Panc1 (cell line): Measurements from ENCODE around the gene ATP11A. TPM values are rescaled to one million over a fixed set of nuclear protein-coding genes. Genes with fewer than 3 reads are reported as not detected.

ENCODE experiments used
- ATAC-seq: fragments of 200-7000 bp; cut with Tn5 transposase; 2 replicates; pipeline ENCODE4 v1.9.1; 2020; ENCODE audit warnings: mild to moderate bottlenecking, moderate library complexity
- BruUV-seq: library from RNA; stranded (reverse); fragments of 400-500 nt; replicated peaks from 2 replicates; lab custom pipeline; 2021; lab: Mats Ljungman, UMichigan
- CTCF ChIA-PET: fragments of 300-600 bp; sonication (Branson Sonifier 250); formaldehyde crosslinking; loops from one replicate; lab custom pipeline; 2022; ENCODE audit warnings: antibody characterized with exemption; lab: Charles Lee
- POLR2A ChIA-PET: fragments of 300-600 bp; sonication (Branson Sonifier 250); formaldehyde crosslinking; loops from one replicate; lab custom pipeline; 2022; ENCODE audit warnings: antibody characterized with exemption; lab: Charles Lee
- DNase-seq: peaks from one replicate; pipeline ENCODE4 v3.0.0-alpha.2; 2010; ENCODE audit warnings: low read depth, low spot score
- H3K27ac ChIP-seq: 2 replicates; pipeline ENCODE4 v1.5.1; 2011; ENCODE audit warnings: mild to moderate bottlenecking, low read length, inconsistent platforms
- H3K27me3 ChIP-seq: fragments of 200-500 bp; sonication (Bioruptor generic); 2 replicates; pipeline ENCODE4 v1.6.0; 2014; ENCODE audit warnings: low read length, inconsistent platforms; ENCODE audit not compliant: control insufficient read depth, insufficient read depth
- H3K36me3 ChIP-seq: fragments of 200-500 bp; sonication (Bioruptor generic); 2 replicates; pipeline ENCODE4 v1.5.1; 2014; ENCODE audit warnings: inconsistent platforms, mild to moderate bottlenecking, low read length, moderate library complexity; ENCODE audit not compliant: control insufficient read depth, insufficient read depth
- H3K4me1 ChIP-seq: 2 replicates; pipeline ENCODE4 v1.5.1; 2011; ENCODE audit warnings: inconsistent platforms, mild to moderate bottlenecking, low read length, moderate library complexity; ENCODE audit not compliant: control insufficient read depth, insufficient read depth
- H3K4me3 ChIP-seq, 2 experiments: 2 replicates each; pipeline ENCODE4 v1.5.1; 2011 to 2012; ENCODE audit warnings: low read depth in 2 of 2, low read length in 2 of 2, mild to moderate bottlenecking in 2 of 2, inconsistent platforms in 1 of 2, moderate library complexity in 1 of 2
- H3K9me3 ChIP-seq: fragments of 200-500 bp; sonication (Bioruptor generic); 2 replicates; pipeline ENCODE4 v1.5.1; 2014; ENCODE audit warnings: low read depth, mild to moderate bottlenecking, inconsistent platforms, low read length, moderate library complexity; ENCODE audit not compliant: control insufficient read depth, insufficient read depth
- POLR2AphosphoS5 ChIP-seq: IDR thresholded peaks from 2 replicates; pipeline ENCODE4 v1.6.1; 2012; ENCODE audit warnings: mild to moderate bottlenecking, low read depth, low read length, moderate library complexity
- SIN3A ChIP-seq: IDR thresholded peaks from 2 replicates; pipeline ENCODE4 v1.6.1; 2012; ENCODE audit warnings: low read depth, mild to moderate bottlenecking, low read length, moderate library complexity, borderline replicate concordance; ENCODE audit not compliant: insufficient read depth
- TCF7L2 ChIP-seq: IDR thresholded peaks from 2 replicates; pipeline ENCODE4 v1.6.1; 2011; ENCODE audit warnings: mild to moderate bottlenecking, low read depth, low read length, inconsistent platforms
- in situ Hi-C: cut with HindIII; loops from 2 replicates; pipeline ENCODE4 v1.10.0; 2016; ENCODE audit warnings: low sequenced_read_pairs, low pct_unique_long_range_greater_than_20kb
- intact Hi-C: fragments of 100-400 bp; cut with micrococcal nuclease; formaldehyde crosslinking; loops from one replicate; pipeline ENCODE4 v1.10.0; 2022; ENCODE audit not compliant: unreplicated experiment
- total RNA-seq: library from RNA; stranded (reverse); gene quantifications from one replicate; pipeline ENCODE4 v1.2.1, GENCODE V29; 2021; ENCODE audit not compliant: unreplicated experiment
- TF ChIP-seq, protein P1 (sequence below): fragments of 450-650 bp; IDR thresholded peaks from 2 replicates; pipeline ENCODE4 v1.5.1; 2017; ENCODE audit warnings: mild to moderate bottlenecking
- TF ChIP-seq, protein P2 (sequence below), 2 experiments: IDR thresholded peaks; 2 replicates each; pipeline ENCODE4 v1.6.1; 2011 to 2012; ENCODE audit warnings: low read depth in 2 of 2, control low read depth in 1 of 2, low read length in 1 of 2, mild to moderate bottlenecking in 1 of 2, moderate library complexity in 1 of 2; ENCODE audit not compliant: insufficient read depth in 1 of 2

The ATP11A gene
- total RNA-seq, 1 experiment from 2014 or later: 85.8 TPM

- ATAC-seq: no peak
- Histone ChIP-seq H3K27ac (no peak overlapping the region), H3K9me3 (no peaks in the 10 kb centered on the region), H3K27me3 (no peaks in the 10 kb centered on the region), H3K4me3 (no peak overlapping the region), H3K4me1 (peaks cover 19% of the 10 kb centered on the region), H3K36me3 (no peaks in the 10 kb centered on the region)
- CTCF ChIA-PET: no interaction called here
- no peak for DNase-seq
- intact Hi-C loops: no loop called here
- in situ Hi-C loops: no loop called here
- BruUV-seq: no TSS peak
- TF ChIP-seq, protein P1, sequence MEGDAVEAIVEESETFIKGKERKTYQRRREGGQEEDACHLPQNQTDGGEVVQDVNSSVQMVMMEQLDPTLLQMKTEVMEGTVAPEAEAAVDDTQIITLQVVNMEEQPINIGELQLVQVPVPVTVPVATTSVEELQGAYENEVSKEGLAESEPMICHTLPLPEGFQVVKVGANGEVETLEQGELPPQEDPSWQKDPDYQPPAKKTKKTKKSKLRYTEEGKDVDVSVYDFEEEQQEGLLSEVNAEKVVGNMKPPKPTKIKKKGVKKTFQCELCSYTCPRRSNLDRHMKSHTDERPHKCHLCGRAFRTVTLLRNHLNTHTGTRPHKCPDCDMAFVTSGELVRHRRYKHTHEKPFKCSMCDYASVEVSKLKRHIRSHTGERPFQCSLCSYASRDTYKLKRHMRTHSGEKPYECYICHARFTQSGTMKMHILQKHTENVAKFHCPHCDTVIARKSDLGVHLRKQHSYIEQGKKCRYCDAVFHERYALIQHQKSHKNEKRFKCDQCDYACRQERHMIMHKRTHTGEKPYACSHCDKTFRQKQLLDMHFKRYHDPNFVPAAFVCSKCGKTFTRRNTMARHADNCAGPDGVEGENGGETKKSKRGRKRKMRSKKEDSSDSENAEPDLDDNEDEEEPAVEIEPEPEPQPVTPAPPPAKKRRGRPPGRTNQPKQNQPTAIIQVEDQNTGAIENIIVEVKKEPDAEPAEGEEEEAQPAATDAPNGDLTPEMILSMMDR: no peak
- no peak for TF ChIP-seq SIN3A
- no peak for TF ChIP-seq TCF7L2
- TF ChIP-seq, protein P2, sequence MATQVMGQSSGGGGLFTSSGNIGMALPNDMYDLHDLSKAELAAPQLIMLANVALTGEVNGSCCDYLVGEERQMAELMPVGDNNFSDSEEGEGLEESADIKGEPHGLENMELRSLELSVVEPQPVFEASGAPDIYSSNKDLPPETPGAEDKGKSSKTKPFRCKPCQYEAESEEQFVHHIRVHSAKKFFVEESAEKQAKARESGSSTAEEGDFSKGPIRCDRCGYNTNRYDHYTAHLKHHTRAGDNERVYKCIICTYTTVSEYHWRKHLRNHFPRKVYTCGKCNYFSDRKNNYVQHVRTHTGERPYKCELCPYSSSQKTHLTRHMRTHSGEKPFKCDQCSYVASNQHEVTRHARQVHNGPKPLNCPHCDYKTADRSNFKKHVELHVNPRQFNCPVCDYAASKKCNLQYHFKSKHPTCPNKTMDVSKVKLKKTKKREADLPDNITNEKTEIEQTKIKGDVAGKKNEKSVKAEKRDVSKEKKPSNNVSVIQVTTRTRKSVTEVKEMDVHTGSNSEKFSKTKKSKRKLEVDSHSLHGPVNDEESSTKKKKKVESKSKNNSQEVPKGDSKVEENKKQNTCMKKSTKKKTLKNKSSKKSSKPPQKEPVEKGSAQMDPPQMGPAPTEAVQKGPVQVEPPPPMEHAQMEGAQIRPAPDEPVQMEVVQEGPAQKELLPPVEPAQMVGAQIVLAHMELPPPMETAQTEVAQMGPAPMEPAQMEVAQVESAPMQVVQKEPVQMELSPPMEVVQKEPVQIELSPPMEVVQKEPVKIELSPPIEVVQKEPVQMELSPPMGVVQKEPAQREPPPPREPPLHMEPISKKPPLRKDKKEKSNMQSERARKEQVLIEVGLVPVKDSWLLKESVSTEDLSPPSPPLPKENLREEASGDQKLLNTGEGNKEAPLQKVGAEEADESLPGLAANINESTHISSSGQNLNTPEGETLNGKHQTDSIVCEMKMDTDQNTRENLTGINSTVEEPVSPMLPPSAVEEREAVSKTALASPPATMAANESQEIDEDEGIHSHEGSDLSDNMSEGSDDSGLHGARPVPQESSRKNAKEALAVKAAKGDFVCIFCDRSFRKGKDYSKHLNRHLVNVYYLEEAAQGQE (IDR thresholded peaks at IDR 0.05; ENCODE audit: insufficient read depth in 1 of 2, low read depth in 2 of 2, low read length in 1 of 2): no peak
- TF ChIP-seq POLR2AphosphoS5: no peak
- POLR2A ChIA-PET: no interaction called here
Measured at GRCh38 chr13:112764864-112765561, 75.2 kb downstream of the ATP11A start.

DNA sequence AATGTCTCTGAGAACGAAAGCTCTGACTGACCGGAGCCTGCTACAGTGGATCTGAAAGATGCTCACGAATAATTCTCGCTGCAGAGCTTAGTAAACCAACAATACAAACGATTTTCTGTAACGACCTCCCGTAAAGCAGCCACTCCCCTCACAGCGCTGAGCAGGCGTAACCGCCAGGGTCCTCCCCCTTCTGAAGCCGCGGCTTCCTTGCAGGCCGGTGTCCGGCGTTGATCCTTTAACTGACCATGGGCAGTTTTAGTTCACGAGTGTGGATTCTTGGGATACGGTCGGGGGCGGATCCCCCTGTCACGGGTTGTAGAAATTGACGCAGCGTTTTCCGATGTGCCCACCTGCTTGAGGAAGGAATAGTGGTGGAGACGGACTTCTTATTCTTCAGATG lies 75.9 kb downstream of the ATP11A start:
- no peaks in the 10 kb centered on the region for H3K36me3 ChIP-seq
- ATAC-seq: no peak
- H3K9me3 ChIP-seq: no peaks in the 10 kb centered on the region
- in situ Hi-C loops: no loop called here
- no TSS peak for BruUV-seq
- H3K27ac ChIP-seq: no peak overlapping the region
- TF ChIP-seq, protein P2 (IDR thresholded peaks at IDR 0.05; ENCODE audit: insufficient read depth in 1 of 2, low read depth in 2 of 2, low read length in 1 of 2): no peak
- no peak for TF ChIP-seq TCF7L2
- POLR2A ChIA-PET: no interaction called here
- CTCF ChIA-PET: no interaction called here
- H3K4me3 ChIP-seq: no peak overlapping the region
- no peak for DNase-seq
- intact Hi-C loops: no loop called here
- H3K27me3 ChIP-seq: no peaks in the 10 kb centered on the region
- peaks cover 12% of the 10 kb centered on the region for H3K4me1 ChIP-seq
